Endometrial microvascular endothelial cells (primary cell): Measurements from ENCODE around the gene RAB31. TPM values are rescaled to one million over a fixed set of nuclear protein-coding genes. Genes with fewer than 3 reads are reported as not detected.
"Not testable (repeated sequence)": the region's sequence is repeated elsewhere in the genome, so short reads cannot be mapped to it uniquely, and the experiment has no call there.

ENCODE experiments used
- in situ Hi-C: cut with HindIII; loops from 2 replicates; pipeline ENCODE4 v1.10.0; 2017; ENCODE audit warnings: low sequenced_read_pairs, low pct_unique_long_range_greater_than_20kb; ENCODE audit errors: inconsistent ontology term
- total RNA-seq: library from RNA; depleted of rRNA; stranded (reverse); fragments of >200 nt; gene quantifications from one replicate; pipeline ENCODE4 v1.2.3, GENCODE V29; 2015; ENCODE audit errors: inconsistent ontology term

Gene RAB31
- total RNA-seq, 1 donor from 2014 or later: 17.2 TPM

GRCh38 chr18:9841752-9842151 is 133.7 kb downstream of the RAB31 start:
- in situ Hi-C loops: no loop called here

DNA sequence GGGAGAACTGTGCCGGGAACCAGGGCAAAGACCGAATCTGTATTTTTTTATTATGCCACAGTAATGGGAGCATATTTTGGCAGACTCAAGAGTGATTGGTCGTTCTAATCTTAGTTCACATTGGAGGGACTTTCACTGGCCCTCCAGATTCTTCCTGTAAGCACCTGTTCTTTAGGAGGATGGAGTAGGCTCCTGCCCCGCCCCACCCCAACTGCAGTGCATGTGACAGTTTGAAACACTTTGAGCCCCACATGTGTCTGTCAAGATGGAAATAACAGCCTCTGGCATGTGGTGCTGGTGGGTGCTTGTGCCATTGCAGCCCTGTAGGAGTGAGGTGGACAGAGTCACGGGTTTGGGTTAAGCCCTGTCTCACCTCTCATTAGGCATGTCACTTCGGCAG is 134.3 kb downstream of the RAB31 start:
- in situ Hi-C loops: no loop called here

GRCh38 chr18:9845256-9845655 is 137.2 kb downstream of the RAB31 start:
- in situ Hi-C loops: no loop called here

GRCh38 chr18:9846162-9846925 is 138.2 kb downstream of the RAB31 start:
- in situ Hi-C loops: no loop called here

DNA sequence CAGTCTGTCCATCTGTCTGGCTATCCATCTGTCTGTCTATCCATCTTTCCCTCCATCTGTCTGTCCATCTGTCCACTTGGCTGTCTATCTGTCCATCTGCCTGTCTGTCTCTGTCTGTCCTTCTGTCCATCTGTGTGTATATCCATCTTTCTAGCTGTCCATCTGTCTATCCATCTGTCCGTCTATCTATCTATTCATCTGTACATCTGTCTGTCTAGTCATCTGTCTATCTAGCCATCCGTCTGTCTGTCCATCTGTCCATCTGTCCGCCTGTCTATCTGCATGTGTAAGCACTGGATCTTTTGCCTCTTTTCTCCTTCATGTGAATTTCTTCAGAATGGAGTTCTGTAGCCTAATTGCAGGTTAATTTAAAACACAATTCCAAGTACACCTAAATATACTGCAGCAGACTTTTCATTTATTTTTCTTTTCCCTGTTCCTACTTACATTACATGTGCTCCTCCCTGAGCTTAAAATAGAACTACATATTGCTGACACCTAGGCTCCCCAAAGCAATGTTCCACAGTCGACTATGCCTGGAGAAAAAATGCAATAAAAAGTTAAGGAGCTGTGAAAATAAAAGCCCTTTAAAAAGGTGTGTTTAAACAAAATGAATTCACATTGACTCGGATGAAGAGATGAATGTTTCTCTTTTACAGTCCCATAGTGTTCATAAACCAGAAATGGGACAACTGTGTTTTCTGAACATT is 140.2 kb downstream of the RAB31 start:
- in situ Hi-C loops: no loop called here

DNA sequence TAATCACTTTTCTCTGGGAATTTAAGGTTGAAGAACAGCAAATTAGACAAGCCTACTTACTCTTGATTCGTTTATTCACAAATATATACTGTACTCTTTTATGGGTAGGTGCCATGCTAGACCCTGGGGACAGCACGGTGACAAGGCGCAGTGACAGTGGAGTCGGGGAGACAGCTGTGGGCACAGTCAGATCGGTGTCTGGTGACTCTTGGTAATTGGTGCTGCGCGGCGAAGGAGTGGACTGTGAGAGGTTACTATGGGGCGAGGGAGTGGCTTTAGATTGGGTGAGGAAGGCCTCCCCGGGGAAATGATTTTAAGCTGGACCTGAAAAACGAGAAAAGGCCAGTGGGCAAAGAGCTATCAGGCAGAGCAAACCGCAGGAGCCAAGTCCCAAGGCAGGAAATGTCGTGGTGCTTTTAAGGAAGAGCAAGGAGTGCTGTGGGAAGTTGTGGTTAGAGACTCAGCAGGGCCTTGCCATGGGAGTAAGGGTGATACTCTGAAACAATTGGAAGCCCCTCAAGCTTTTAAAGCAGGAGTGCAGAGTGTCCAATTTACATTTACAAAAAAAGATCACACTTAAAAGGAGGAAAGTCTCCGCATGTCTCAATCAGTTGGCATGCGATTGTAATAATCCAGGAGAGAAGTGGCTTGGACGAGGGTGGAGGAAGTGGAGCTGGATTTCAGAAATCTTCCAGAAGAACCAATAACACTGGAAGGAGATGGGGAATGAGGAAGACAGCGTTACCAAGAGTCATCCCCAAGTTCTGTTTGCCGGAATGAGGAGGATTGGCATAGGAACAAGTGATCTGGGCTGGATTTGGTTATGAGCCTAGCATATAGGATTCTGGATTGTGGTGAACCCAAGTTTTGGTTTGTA is 141.5 kb downstream of the RAB31 start:
- in situ Hi-C loops: no loop called here

DNA sequence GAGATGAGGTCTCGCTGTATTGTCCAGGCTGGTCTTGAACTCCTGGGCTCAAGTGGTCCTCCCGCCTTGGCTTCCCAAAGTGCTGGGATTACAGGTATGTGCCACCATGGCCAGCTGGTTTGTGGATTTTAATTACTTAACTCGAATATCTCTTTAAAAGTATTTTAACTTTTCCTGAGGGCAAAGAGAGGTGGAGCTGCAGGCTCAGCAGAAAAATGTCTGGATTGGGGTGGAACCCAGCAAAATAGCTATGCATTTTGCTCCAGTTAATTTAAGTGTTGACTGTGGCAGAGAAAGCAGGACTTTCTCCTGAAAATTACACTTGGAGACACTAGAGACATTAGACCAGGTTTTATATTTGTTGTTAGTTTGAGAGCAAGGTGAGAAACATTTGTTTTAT is 142.2 kb downstream of the RAB31 start:
- in situ Hi-C loops: no loop called here

- in situ Hi-C loops: no loop called here
Measured at GRCh38 chr18:9851511-9851910, 143.4 kb downstream of the RAB31 start.

DNA sequence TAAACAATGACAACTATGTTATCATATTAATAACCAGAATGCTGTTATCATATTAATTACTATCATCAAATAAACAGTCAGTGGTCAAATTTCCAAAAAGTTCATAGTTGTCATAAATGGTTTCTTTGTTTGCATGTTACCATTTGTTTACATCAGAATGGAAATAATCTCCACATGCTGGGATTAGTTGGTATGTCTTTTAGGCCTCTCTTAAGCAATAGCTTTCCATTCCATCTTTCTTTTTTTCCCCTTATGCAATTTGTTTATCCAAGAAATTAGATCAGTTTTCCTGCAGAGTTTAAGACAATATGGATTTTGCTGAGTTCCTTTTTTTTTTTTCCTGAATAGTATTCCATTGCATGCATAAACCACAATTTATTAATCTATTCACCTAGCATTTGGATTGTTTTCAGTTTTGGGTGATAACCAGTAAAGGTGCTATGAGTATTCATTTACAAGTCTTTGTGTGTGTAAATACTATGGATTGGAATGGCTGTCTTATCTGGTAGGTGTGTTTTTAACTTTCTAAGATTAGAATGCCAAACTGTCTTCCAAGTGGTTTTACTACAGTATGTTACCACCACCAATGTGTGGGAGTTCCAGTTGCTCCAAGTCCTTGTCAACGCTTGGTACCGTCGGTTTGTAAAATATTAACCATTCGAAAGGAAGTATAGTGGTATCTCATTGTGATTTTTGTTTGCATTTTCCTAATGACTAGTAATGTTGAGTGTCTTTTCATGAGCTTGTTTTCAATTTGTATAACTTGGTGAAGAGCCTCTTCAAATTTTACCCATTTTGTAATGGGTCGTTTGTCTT is 144.4 kb downstream of the RAB31 start:
- in situ Hi-C loops: no loop called here

DNA sequence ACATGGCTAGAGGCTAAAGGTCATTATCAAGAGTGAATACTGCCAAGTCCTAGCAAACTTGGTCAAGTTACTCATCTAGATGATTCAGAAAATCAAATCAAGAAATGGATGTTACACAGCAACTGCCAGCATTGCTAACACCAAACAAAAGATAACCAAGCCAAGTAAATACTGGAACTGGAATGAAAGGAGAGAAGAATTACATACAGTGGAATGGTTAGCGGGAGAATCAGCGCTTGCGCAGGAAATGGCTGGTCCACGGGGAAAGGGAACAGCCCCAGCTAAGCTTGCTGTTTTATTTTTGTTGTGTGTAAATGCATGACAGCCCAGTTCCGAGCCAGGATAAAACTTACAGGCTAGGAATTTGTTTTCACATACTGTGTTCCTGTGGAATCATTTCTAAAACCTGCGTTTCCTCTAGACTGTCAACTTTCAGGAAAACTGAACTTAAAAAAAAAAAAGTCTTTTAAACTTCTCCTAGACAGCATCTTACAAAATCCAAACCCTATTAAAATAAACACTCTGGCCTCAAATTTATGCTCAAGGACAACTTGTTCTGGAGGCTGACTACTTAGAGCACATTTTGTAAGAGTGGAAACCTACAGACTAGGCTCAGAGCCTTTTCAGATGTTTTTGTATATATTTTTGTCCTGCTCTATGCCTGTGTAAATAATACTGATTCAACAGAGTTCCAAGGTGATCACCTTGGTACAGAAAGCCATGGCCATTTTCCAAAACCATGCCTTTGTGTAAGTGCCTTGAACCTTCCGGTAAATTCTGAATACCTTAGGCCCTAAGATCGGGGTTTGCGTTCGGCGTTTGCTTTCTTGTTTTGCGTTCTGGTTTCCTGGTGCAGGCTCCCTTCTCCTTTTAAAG is 146.9 kb downstream of the RAB31 start:
- in situ Hi-C loops: no loop called here

GRCh38 chr18:9855681-9856080 is 147.6 kb downstream of the RAB31 start:
- in situ Hi-C loops: no loop called here

DNA sequence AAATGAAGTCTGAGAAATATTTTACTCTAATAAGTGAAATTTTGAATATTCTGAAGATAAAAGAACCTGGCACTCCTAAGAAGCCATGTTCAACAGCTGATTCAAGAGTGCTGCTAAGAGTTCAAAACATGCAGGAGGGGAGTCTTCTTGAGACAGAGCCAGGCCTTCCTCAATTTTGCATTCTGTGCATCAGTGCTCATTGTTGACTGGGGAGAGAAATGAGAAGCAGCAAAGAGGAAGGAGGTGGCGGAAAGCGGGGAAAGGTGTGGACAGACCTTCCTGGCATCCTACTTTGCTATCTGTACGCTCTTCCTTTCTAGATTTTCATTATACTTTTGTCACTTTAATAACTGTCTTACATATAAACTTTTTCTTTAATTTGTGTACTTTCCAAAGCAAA is 148.0 kb downstream of the RAB31 start:
- in situ Hi-C loops: no loop called here

DNA sequence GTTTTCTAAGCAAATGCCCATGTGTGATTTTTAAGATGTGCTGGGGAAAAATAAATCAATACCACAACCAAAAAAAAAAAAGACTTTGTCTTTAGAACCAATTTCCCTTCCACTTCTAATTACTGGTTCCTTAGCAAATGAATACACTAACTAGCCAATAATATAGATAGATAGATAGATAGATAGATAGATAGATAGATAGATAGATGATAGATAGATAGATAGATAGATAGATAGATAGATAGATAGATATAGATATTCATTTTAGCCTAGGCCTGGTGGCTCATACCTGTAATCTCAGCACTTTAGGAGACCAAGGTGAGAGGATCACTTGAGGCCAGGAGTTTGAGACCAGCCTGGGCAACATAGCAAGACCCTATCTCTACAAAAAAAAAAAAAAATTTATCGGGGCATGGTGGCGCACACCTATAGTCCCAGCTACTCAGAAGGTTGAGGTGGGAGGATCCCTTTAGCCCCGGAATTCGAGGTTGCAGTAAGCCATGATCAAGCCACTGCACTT is 149.4 kb downstream of the RAB31 start:
- in situ Hi-C loops: not testable (repeated sequence)

DNA sequence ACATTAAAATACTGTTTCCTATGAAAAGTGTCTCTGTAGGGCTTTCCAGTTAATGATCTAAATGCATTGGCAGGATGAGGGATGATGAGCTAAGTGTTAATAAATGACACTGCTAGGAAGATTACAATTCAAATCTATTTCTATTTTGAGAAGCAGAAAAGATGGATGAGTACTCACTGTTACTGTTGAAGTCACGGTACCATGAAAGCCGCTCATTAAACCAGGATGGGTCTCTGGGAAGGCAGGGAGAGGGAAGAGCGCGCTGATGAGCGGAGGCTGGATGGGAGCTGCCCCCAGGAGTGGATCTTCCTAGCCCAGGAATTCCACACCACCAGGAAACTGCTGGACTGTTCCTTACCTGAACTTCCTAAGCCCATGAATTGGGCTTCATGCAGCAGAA is 150.5 kb downstream of the RAB31 start:
- in situ Hi-C loops: no loop called here

DNA sequence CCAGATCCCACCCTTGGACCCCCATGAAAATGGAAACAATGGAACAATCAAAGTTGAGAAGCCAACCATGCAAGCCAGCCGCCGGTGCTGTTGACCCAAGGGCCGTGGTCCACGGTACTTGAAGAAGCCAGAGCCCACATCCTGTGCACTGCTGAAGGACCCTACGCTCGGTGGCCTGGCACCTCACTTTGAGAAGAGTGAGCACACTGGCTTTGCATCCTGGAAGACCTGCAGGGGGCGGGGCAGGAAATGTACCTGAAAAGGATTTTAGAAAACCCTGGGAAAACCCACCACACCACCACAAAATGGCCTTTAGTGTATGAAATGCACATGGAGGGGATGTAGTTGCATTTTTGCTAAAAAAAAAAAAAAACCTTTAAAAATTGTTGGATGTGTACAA is 151.1 kb downstream of the RAB31 start:
- in situ Hi-C loops: no loop called here

GRCh38 chr18:9860682-9861081 is 152.6 kb downstream of the RAB31 start:
- in situ Hi-C loops: no loop called here

DNA sequence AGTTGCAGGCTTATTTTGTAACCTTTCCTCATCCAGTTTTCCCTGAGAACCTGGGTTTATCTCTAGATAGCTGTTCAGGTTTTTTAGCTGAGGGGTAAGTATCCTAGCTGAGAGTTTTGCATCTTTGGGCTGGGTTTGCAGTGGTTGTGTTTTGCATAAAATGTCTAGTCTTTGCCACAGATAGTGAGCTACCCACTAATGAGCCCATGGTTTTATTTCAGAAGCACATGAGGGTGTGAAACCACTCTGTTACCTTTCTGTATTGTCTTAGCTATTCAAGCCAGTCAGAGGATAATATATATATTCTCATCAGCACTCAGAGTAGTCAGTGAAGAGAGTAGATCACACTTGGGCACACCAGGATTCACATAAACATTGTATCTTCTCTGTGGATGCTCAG is 153.1 kb downstream of the RAB31 start:
- in situ Hi-C loops: no loop called here

DNA sequence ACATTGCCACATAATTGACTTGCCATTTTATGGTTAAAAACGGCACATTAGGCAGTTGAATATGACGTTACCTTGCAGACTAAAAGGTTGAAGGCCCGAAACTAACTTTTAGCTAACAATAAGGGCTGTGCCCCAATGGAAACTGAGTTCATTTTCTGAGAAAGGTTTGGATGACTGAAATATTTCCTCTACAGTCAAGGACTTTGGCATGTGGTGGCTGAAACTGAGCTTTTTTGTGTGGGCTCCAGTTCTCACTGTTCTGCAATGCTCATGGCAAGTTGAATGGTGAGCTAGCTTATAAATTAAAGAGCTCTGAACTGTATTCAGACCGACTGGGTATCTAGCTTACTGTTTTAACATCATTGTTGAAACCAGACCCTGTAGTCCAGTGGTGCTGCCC is 153.8 kb downstream of the RAB31 start:
- in situ Hi-C loops: no loop called here
